Liver (tissue), 10 donors: Measurements from ENCODE around the gene AEBP1. TPM values are rescaled to one million over a fixed set of nuclear protein-coding genes. Genes with fewer than 3 reads are reported as not detected.

Experiments
- DNase-seq: peaks from one replicate; pipeline ENCODE4 v3.0.0-alpha.2; 2017; ENCODE audit warnings: low spot score
- H3K27ac ChIP-seq, 2 donors: one replicate each; pipeline ENCODE4 v1.7.0; 2013; ENCODE audit warnings: inconsistent platforms in 2 of 2, low read length in 2 of 2, control low read depth in 1 of 2, low read depth in 1 of 2, mild to moderate bottlenecking in 1 of 2
- H3K27me3 ChIP-seq, 4 donors: one replicate each; pipeline versions ENCODE4 v1.6.1 to v1.7.0; 2013; ENCODE audit warnings: low read length in 3 of 4, inconsistent platforms in 1 of 4, mild to moderate bottlenecking in 1 of 4, moderate library complexity in 1 of 4; ENCODE audit not compliant: control insufficient read depth in 4 of 4, insufficient read depth in 4 of 4
- H3K36me3 ChIP-seq, 4 donors: one replicate each; pipeline versions ENCODE4 v1.6.1 to v1.7.0; 2013; ENCODE audit warnings: low read length in 3 of 4, mild to moderate bottlenecking in 3 of 4, low read depth in 1 of 4, moderate library complexity in 1 of 4; ENCODE audit not compliant: control insufficient read depth in 4 of 4, insufficient read depth in 3 of 4
- H3K4me1 ChIP-seq, 4 donors: one replicate each; pipeline versions ENCODE4 v1.6.1 to v1.7.0; 2013; ENCODE audit warnings: low read length in 3 of 4, mild to moderate bottlenecking in 3 of 4, moderate library complexity in 1 of 4; ENCODE audit not compliant: control insufficient read depth in 4 of 4, insufficient read depth in 4 of 4
- H3K4me3 ChIP-seq, 3 donors: one replicate each; pipeline versions ENCODE4 v1.6.1 to v1.7.0; 2013; ENCODE audit warnings: low read length in 3 of 3, control low read depth in 1 of 3, low read depth in 1 of 3, mild to moderate bottlenecking in 1 of 3
- H3K9ac ChIP-seq, 2 donors: one replicate each; pipeline ENCODE4 v1.7.0; 2013; ENCODE audit warnings: low read length in 2 of 2, mild to moderate bottlenecking in 2 of 2, moderate library complexity in 2 of 2, control low read depth in 1 of 2, low read depth in 1 of 2
- H3K9me3 ChIP-seq, 4 donors: one replicate each; pipeline versions ENCODE4 v1.6.1 to v1.7.0; 2013; ENCODE audit warnings: low read length in 3 of 4; ENCODE audit not compliant: control insufficient read depth in 4 of 4
- FOXA1 ChIP-seq: IDR thresholded peaks from 2 replicates; pipeline ENCODE4 v1.6.1; 2016; ENCODE audit warnings: antibody characterized with exemption
- FOXA2 ChIP-seq: IDR thresholded peaks from 2 replicates; pipeline ENCODE4 v1.6.1; 2016; ENCODE audit warnings: antibody characterized with exemption
- HNF4A ChIP-seq, 2 donors: conservative IDR thresholded peaks; 2 replicates each; pipeline ENCODE4 v1.6.1; 2016; ENCODE audit warnings: antibody characterized with exemption in 2 of 2, mild to moderate bottlenecking in 2 of 2
- HNF4G ChIP-seq: IDR thresholded peaks from 2 replicates; pipeline ENCODE4 v1.6.1; 2016; ENCODE audit warnings: antibody characterized with exemption
- JUND ChIP-seq, 2 donors: IDR thresholded peaks; 2 replicates each; pipeline ENCODE4 v1.6.1; 2016; ENCODE audit warnings: antibody characterized with exemption in 2 of 2
- NR2F2 ChIP-seq: IDR thresholded peaks from 2 replicates; pipeline ENCODE4 v1.6.1; 2016; ENCODE audit warnings: antibody characterized with exemption
- RAD21 ChIP-seq, 2 donors: IDR thresholded peaks; 2 replicates each; pipeline ENCODE4 v1.6.1; 2016; ENCODE audit warnings: antibody characterized with exemption in 2 of 2, mild to moderate bottlenecking in 2 of 2
- RXRA ChIP-seq, 2 donors: IDR thresholded peaks; 2 replicates each; pipeline ENCODE4 v1.6.1; 2017 to 2018; ENCODE audit warnings: antibody characterized with exemption in 2 of 2, mild to moderate bottlenecking in 1 of 2
- WGBS: extraction: QIAGEN DNeasy Blood & Tissue Kit; methylation state at CpG from one replicate; pipeline ENCODE4 v1.1.7; 2013; 5-methylcytosine and 5-hydroxymethylcytosine counted together
- polyA plus RNA-seq, 2 donors: library from polyadenylated mRNA; stranded (reverse) in 1 of 2; unstranded in 1 of 2; fragments of 200-250 nt in 1 of 2; fragments of >200 nt in 1 of 2; fragmentation: Nextera tagmentation in 1 of 2; extraction: Ambion mirVana in 1 of 2; gene quantifications; one replicate each; pipeline versions ENCODE4 v1.2.1 to v1.2.3, GENCODE V29; 2013 to 2015
- small RNA-seq: library from RNA; depleted of rRNA; stranded (forward); fragments of <200 nt; gene quantifications from one replicate; pipeline ENCODE3, GENCODE V24; 2014
- total RNA-seq, 2 donors: library from RNA; depleted of rRNA; stranded (reverse); fragments of >200 nt; gene quantifications; one replicate each; pipeline ENCODE4 v1.2.3, GENCODE V29; 2014
- TF ChIP-seq, protein P1 (sequence below): fragments of 150-350 bp; IDR thresholded peaks from 2 replicates; pipeline ENCODE4 v1.5.1; 2017; ENCODE audit warnings: improper control_type of control experiment, low read depth, low read length; ENCODE audit not compliant: missing input control
- TF ChIP-seq, protein P2 (sequence below): IDR thresholded peaks from 2 replicates; pipeline ENCODE4 v1.6.1; 2016; ENCODE audit warnings: antibody characterized with exemption
- TF ChIP-seq, protein P3 (sequence below): IDR thresholded peaks from 2 replicates; pipeline ENCODE4 v1.6.1; 2016; ENCODE audit warnings: antibody characterized with exemption
- TF ChIP-seq, protein P4 (sequence below): IDR thresholded peaks from 2 replicates; pipeline ENCODE4 v1.6.1; 2016; ENCODE audit warnings: antibody characterized with exemption, mild to moderate bottlenecking
- donor health status: healthy.
- donor health status: healthy.
- donor health status: healthy.
- donor health status: healthy.
- donor health status: healthy.

The AEBP1 gene
- total and polyA plus RNA-seq, 4 donors, result 3.4 to 13.3 (median 7.7) TPM

DNA sequence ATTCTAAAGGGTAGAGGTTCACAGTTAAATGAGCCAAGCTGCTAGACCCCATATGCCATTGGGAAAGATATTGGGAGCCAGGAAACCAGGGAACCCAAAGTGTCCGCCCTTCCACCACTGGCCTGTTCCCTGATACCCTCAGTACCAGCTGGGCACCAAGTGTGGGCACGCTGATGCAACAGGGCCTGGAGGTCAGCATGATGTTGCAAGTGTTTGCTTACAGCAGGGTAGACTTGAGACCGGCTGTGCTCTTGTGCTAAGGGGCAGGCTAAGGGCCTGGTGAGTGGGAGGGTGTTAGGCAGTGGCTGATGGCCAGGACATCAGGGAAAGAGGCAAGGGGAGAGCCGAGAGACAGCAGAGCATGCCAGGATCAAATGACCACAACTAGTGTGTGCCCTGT lies 58.0 kb downstream of the AEBP1 start (continued):
- TF ChIP-seq NR2F2 (peak; percentile 99), JUND (IDR thresholded peaks at IDR 0.05) (peak; percentile 83 to 93)

DNA sequence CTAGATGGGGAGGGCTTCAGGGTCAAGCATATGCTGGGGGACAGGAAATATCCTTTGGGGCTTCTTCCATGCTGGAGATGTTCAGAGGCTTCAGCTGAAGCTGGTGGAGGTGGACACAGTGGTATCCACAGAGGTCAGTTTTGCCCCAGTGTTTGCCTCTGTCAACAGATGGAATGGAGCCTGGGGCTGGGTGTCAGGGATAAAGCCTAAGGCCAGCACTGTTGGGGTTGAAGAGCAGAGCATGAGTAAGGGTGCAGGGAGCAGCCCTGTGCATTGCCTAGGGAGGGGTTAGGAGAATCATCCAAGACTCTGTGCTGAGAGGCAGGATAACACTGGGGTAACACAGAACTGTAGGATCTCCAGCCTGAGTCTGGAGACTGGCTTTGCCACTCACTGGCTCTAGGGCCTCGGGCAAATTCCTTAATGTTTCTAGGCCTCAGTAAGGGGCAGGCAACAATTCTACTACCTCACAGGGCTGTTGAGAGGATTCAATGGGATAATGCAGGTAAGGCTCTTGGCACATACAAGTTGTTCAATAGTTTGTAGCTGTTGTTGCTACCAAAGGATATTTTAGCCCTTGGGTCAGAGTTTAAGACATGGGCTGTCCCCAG lies 58.7 kb downstream of the AEBP1 start:
- DNase-seq, result no peak

DNA sequence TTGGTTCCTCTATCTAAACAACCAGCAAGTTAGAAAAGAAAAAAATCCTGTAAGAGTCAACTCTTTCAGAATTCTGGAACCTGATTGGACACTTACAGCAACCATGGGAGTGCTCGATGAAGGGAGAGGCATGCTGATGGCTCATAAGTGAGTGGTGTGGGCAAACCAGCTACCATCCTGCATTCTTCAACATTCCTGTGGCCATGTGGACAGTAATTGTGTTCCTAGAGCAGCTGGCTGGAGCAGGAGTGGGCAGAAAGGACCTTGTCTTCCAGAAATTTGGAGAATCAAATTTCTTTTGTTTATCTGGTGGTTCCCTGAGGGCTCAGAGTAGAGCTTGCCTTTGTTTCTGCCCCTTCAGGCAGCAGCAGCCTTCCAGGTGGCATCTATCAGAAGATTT lies 59.4 kb downstream of the AEBP1 start:
- Histone ChIP-seq H3K36me3 (no peaks in the 10 kb centered on the region), H3K9me3 (no peaks in the 10 kb centered on the region), H3K27ac (no peak overlapping the region), H3K27me3 (no peaks in the 10 kb centered on the region), H3K4me1 (peaks cover 23 to 53% (median 47%) of the 10 kb centered on the region in 4 donors), H3K9ac (no peak overlapping the region), H3K4me3 (no peak overlapping the region)
- TF ChIP-seq RAD21 (IDR thresholded peaks at IDR 0.05), result no peak
- no peak for TF ChIP-seq NR2F2
- TF ChIP-seq HNF4A (conservative IDR thresholded peaks at IDR 0.05), result no peak
- TF ChIP-seq HNF4G, result no peak
- no peak for TF ChIP-seq FOXA2
- TF ChIP-seq, protein P1, sequence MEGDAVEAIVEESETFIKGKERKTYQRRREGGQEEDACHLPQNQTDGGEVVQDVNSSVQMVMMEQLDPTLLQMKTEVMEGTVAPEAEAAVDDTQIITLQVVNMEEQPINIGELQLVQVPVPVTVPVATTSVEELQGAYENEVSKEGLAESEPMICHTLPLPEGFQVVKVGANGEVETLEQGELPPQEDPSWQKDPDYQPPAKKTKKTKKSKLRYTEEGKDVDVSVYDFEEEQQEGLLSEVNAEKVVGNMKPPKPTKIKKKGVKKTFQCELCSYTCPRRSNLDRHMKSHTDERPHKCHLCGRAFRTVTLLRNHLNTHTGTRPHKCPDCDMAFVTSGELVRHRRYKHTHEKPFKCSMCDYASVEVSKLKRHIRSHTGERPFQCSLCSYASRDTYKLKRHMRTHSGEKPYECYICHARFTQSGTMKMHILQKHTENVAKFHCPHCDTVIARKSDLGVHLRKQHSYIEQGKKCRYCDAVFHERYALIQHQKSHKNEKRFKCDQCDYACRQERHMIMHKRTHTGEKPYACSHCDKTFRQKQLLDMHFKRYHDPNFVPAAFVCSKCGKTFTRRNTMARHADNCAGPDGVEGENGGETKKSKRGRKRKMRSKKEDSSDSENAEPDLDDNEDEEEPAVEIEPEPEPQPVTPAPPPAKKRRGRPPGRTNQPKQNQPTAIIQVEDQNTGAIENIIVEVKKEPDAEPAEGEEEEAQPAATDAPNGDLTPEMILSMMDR, result no peak
- TF ChIP-seq RXRA (IDR thresholded peaks at IDR 0.05), result no peak
- WGBS, result 77% methylated on average over 1 of the region's 1 CpG
- no peak for DNase-seq

More for the DNA sequence above, 58.7 kb downstream of the AEBP1 start:
- 89% methylated on average over 1 of the region's 1 CpG for WGBS
- Histone ChIP-seq H3K27ac (peak overlapping the region in 1 of 2 donors; percentile 35), H3K9ac (no peak overlapping the region), H3K4me3 (no peak overlapping the region), H3K27me3 (no peaks in the 10 kb centered on the region), H3K9me3 (no peaks in the 10 kb centered on the region), H3K36me3 (no peaks in the 10 kb centered on the region), H3K4me1 (peaks cover 25 to 60% (median 54%) of the 10 kb centered on the region in 4 donors)
- TF ChIP-seq HNF4A (conservative IDR thresholded peaks at IDR 0.05) (peak in 1 of 2 donors; percentile 63), RXRA (IDR thresholded peaks at IDR 0.05) (no peak), JUND (IDR thresholded peaks at IDR 0.05) (no peak), FOXA2 (peak; percentile 37), FOXA1 (peak; percentile 60)
- TF ChIP-seq, protein P2, sequence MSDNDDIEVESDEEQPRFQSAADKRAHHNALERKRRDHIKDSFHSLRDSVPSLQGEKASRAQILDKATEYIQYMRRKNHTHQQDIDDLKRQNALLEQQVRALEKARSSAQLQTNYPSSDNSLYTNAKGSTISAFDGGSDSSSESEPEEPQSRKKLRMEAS, result no peak
- TF ChIP-seq, protein P3, sequence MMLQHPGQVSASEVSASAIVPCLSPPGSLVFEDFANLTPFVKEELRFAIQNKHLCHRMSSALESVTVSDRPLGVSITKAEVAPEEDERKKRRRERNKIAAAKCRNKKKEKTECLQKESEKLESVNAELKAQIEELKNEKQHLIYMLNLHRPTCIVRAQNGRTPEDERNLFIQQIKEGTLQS, result no peak
- TF ChIP-seq, protein P4, sequence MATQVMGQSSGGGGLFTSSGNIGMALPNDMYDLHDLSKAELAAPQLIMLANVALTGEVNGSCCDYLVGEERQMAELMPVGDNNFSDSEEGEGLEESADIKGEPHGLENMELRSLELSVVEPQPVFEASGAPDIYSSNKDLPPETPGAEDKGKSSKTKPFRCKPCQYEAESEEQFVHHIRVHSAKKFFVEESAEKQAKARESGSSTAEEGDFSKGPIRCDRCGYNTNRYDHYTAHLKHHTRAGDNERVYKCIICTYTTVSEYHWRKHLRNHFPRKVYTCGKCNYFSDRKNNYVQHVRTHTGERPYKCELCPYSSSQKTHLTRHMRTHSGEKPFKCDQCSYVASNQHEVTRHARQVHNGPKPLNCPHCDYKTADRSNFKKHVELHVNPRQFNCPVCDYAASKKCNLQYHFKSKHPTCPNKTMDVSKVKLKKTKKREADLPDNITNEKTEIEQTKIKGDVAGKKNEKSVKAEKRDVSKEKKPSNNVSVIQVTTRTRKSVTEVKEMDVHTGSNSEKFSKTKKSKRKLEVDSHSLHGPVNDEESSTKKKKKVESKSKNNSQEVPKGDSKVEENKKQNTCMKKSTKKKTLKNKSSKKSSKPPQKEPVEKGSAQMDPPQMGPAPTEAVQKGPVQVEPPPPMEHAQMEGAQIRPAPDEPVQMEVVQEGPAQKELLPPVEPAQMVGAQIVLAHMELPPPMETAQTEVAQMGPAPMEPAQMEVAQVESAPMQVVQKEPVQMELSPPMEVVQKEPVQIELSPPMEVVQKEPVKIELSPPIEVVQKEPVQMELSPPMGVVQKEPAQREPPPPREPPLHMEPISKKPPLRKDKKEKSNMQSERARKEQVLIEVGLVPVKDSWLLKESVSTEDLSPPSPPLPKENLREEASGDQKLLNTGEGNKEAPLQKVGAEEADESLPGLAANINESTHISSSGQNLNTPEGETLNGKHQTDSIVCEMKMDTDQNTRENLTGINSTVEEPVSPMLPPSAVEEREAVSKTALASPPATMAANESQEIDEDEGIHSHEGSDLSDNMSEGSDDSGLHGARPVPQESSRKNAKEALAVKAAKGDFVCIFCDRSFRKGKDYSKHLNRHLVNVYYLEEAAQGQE, result no peak

Small RNA genes within 50 kb of the gene (small RNA-seq; reads per million reads assigned to genes)
- gene RNA5SP230, result not detected

Other genes starting within 250 kb of the AEBP1 start
- 10 to 100 TPM; 38.7 to 73.5 TPM for gene MRPS24, start 234.8 kb upstream of the AEBP1 start, total RNA-seq
- 100 to 1,000 TPM in 1 of 2 donors, 10 to 100 TPM in 1; 91.1 to 177 TPM for gene MRPS24, start 234.8 kb upstream of the AEBP1 start, polyA plus RNA-seq
- 10 to 100 TPM in 1 of 2 donors, 1 to 10 TPM in 1; 7.2 to 28.4 TPM for gene URGCP, start 197.7 kb upstream of the AEBP1 start, total RNA-seq
- gene URGCP, start 197.7 kb upstream of the AEBP1 start, polyA plus RNA-seq, result 10 to 100 TPM; 11.7 to 14.3 TPM
- gene UBE2D4, start 177.9 kb upstream of the AEBP1 start, total RNA-seq, result 10 to 100 TPM in 1 of 2 donors, 1 to 10 TPM in 1; 5.1 to 10.7 TPM
- 10 to 100 TPM; 12.8 to 17.9 TPM for gene UBE2D4, start 177.9 kb upstream of the AEBP1 start, polyA plus RNA-seq
- gene SPDYE1, start 106.4 kb upstream of the AEBP1 start, total RNA-seq, result not detected
- under 1 TPM in 1 of 2 donors, not detected in 1; 0.71 TPM for gene SPDYE1, start 106.4 kb upstream of the AEBP1 start, polyA plus RNA-seq
- gene DBNL, start 59.6 kb upstream of the AEBP1 start, total RNA-seq, result 10 to 100 TPM; 47.3 to 60.2 TPM
- gene DBNL, start 59.6 kb upstream of the AEBP1 start, polyA plus RNA-seq, result 10 to 100 TPM; 26.1 to 35.6 TPM
- gene PGAM2, start 38.8 kb upstream of the AEBP1 start, total RNA-seq, result 1 to 10 TPM in 1 of 2 donors, under 1 TPM in 1; 0.42 to 2.3 TPM
- under 1 TPM; 0.13 to 0.56 TPM for gene PGAM2, start 38.8 kb upstream of the AEBP1 start, polyA plus RNA-seq
- gene POLM, start 21.8 kb upstream of the AEBP1 start, total RNA-seq, result 10 to 100 TPM in 1 of 2 donors, 1 to 10 TPM in 1; 6.9 to 24.0 TPM
- 1 to 10 TPM; 9.1 to 9.4 TPM for gene POLM, start 21.8 kb upstream of the AEBP1 start, polyA plus RNA-seq
- 10 to 100 TPM; 53.9 to 85.0 TPM for gene POLD2, start 19.2 kb downstream of the AEBP1 start, total RNA-seq
- 100 to 1,000 TPM in 1 of 2 donors, 10 to 100 TPM in 1; 85.7 to 101 TPM for gene POLD2, start 19.2 kb downstream of the AEBP1 start, polyA plus RNA-seq
- not detected for gene MYL7, start 37.0 kb downstream of the AEBP1 start, total RNA-seq
- not detected for gene MYL7, start 37.0 kb downstream of the AEBP1 start, polyA plus RNA-seq
- gene GCK, start 85.1 kb downstream of the AEBP1 start, total RNA-seq, result under 1 TPM; 0.09 to 0.67 TPM
- gene GCK, start 85.1 kb downstream of the AEBP1 start, polyA plus RNA-seq, result 10 to 100 TPM in 1 of 2 donors, under 1 TPM in 1; 0.22 to 12.7 TPM
- gene YKT6, start 96.6 kb downstream of the AEBP1 start, total RNA-seq, result 10 to 100 TPM; 21.8 to 22.0 TPM
- gene YKT6, start 96.6 kb downstream of the AEBP1 start, polyA plus RNA-seq, result 10 to 100 TPM in 1 of 2 donors, 1 to 10 TPM in 1; 8.1 to 20.3 TPM
- 1 to 10 TPM in 1 of 2 donors, not detected in 1; 2.2 TPM for gene CAMK2B, start 221.2 kb downstream of the AEBP1 start, total RNA-seq
- 1 to 10 TPM; 2.1 to 3.3 TPM for gene CAMK2B, start 221.2 kb downstream of the AEBP1 start, polyA plus RNA-seq